Measurements from ENCODE around the gene SLC35F6.

Gene SLC35F6

GRCh38 chr2:26772064-26773001 lies 8.2 kb downstream of the SLC35F6 start:
- no peaks in the 10 kb centered on the region for H3K36me3 ChIP-seq (replicated peaks; ENCODE audit: insufficient read depth, low read length)
- TF ChIP-seq EZH2 (optimal IDR thresholded peaks at IDR 0.05; ENCODE audit: low read depth, low read length) (no peak), EZH2phosphoT487 (IDR thresholded peaks at IDR 0.05; ENCODE audit: low read length) (no peak), CTCF (IDR thresholded peaks at IDR 0.05; ENCODE audit: low read length) (no peak)
- no peak overlapping the region for H2AFZ ChIP-seq (ENCODE audit: low read length)
- no peaks in the 10 kb centered on the region for H4K20me1 ChIP-seq (ENCODE audit: insufficient read depth, low read length)
- H3K9me2 ChIP-seq (replicated peaks; ENCODE audit: insufficient read depth, low read length), result no peaks in the 10 kb centered on the region
- no peaks in the 10 kb centered on the region for H3F3A ChIP-seq (ENCODE audit: insufficient read depth, low read length)
- no peaks in the 10 kb centered on the region for H3K27me3 ChIP-seq (replicated peaks; ENCODE audit: insufficient read depth, low read length)
- no peak overlapping the region for H3K4me2 ChIP-seq (ENCODE audit: low read depth, low read length)
- H3K9me3 ChIP-seq (replicated peaks; ENCODE audit: insufficient read depth, low read length), result no peaks in the 10 kb centered on the region
- no peaks in the 10 kb centered on the region for H3K4me1 ChIP-seq (ENCODE audit: low read length)
- no peak overlapping the region for H3K4me3 ChIP-seq (ENCODE audit: low read length)
- no peak overlapping the region for H3K27ac ChIP-seq (ENCODE audit: low read length)
- peaks cover 22% of the 10 kb centered on the region for H3K79me2 ChIP-seq (ENCODE audit: low read length)
- DNase-seq, result no peak
- no peak overlapping the region for H3K9ac ChIP-seq (ENCODE audit: low read length)

GRCh38 chr2:26776195-26776800 lies 12.2 kb downstream of the SLC35F6 start:
- H3K4me1 ChIP-seq (ENCODE audit: low read length), result no peaks in the 10 kb centered on the region
- no peak overlapping the region for H3K9ac ChIP-seq (ENCODE audit: low read length)
- TF ChIP-seq CTCF (IDR thresholded peaks at IDR 0.05; ENCODE audit: low read length), result no peak
- no peak for TF ChIP-seq EZH2 (optimal IDR thresholded peaks at IDR 0.05; ENCODE audit: low read depth, low read length)
- TF ChIP-seq EZH2phosphoT487 (IDR thresholded peaks at IDR 0.05; ENCODE audit: low read length), result no peak
- no peaks in the 10 kb centered on the region for H3F3A ChIP-seq (ENCODE audit: insufficient read depth, low read length)
- H3K27me3 ChIP-seq (replicated peaks; ENCODE audit: insufficient read depth, low read length), result no peaks in the 10 kb centered on the region
- H3K4me2 ChIP-seq (ENCODE audit: low read depth, low read length), result no peak overlapping the region
- no peaks in the 10 kb centered on the region for H3K36me3 ChIP-seq (replicated peaks; ENCODE audit: insufficient read depth, low read length)
- no peak overlapping the region for H3K4me3 ChIP-seq (ENCODE audit: low read length)
- no peaks in the 10 kb centered on the region for H4K20me1 ChIP-seq (ENCODE audit: insufficient read depth, low read length)
- H3K27ac ChIP-seq (ENCODE audit: low read length), result no peak overlapping the region
- H3K79me2 ChIP-seq (ENCODE audit: low read length), result peaks cover 8% of the 10 kb centered on the region; the same call in 1 of the 2 replicates
- H3K9me2 ChIP-seq (replicated peaks; ENCODE audit: insufficient read depth, low read length), result no peaks in the 10 kb centered on the region
- H3K9me3 ChIP-seq (replicated peaks; ENCODE audit: insufficient read depth, low read length), result no peaks in the 10 kb centered on the region
- H2AFZ ChIP-seq (ENCODE audit: low read length), result no peak overlapping the region
- DNase-seq, result no peak

GRCh38 chr2:26778098-26778497 lies 14.0 kb downstream of the SLC35F6 start:
- H3K9ac ChIP-seq (ENCODE audit: low read length), result no peak overlapping the region
- H3K9me3 ChIP-seq (replicated peaks; ENCODE audit: insufficient read depth, low read length), result no peaks in the 10 kb centered on the region
- H3K4me2 ChIP-seq (ENCODE audit: low read depth, low read length), result no peak overlapping the region
- no peaks in the 10 kb centered on the region for H3K9me2 ChIP-seq (replicated peaks; ENCODE audit: insufficient read depth, low read length)
- H4K20me1 ChIP-seq (ENCODE audit: insufficient read depth, low read length), result no peaks in the 10 kb centered on the region
- no peaks in the 10 kb centered on the region for H3K79me2 ChIP-seq (ENCODE audit: low read length)
- TF ChIP-seq EZH2phosphoT487 (IDR thresholded peaks at IDR 0.05; ENCODE audit: low read length), result no peak
- no peak for TF ChIP-seq EZH2 (optimal IDR thresholded peaks at IDR 0.05; ENCODE audit: low read depth, low read length)
- no peak for TF ChIP-seq CTCF (IDR thresholded peaks at IDR 0.05; ENCODE audit: low read length)
- no peaks in the 10 kb centered on the region for H3F3A ChIP-seq (ENCODE audit: insufficient read depth, low read length)
- H3K36me3 ChIP-seq (replicated peaks; ENCODE audit: insufficient read depth, low read length), result no peaks in the 10 kb centered on the region
- no peak overlapping the region for H3K4me3 ChIP-seq (ENCODE audit: low read length)
- H2AFZ ChIP-seq (ENCODE audit: low read length), result no peak overlapping the region
- no peak for DNase-seq
- no peaks in the 10 kb centered on the region for H3K4me1 ChIP-seq (ENCODE audit: low read length)
- no peaks in the 10 kb centered on the region for H3K27me3 ChIP-seq (replicated peaks; ENCODE audit: insufficient read depth, low read length)
- H3K27ac ChIP-seq (ENCODE audit: low read length), result no peak overlapping the region

All from MM.1S (cell line).